Measurements from ENCODE around the gene GNB1.

GRCh38 chr1:1759456-1760344 lies 131.2 kb downstream of the GNB1 start:
- TF ChIP-seq CTCF (IDR thresholded peaks at IDR 0.05; ENCODE audit: insufficient read depth, low read length, poor library complexity, severe bottlenecking) (no peak), EZH2phosphoT487 (conservative IDR thresholded peaks at IDR 0.05; ENCODE audit: low read length) (no peak)

All from SU-DHL-6 (cell line).